Gastroesophageal sphincter (tissue), 4 donors: ENCODE results near the gene KCNIP2. TPM values are rescaled to one million over a fixed set of nuclear protein-coding genes. Genes with fewer than 3 reads are reported as not detected.
"Not testable (repeated sequence)": the region's sequence is repeated elsewhere in the genome, so short reads cannot be mapped to it uniquely, and the experiment has no call there.

ENCODE experiments used
- ATAC-seq: fragments of 150-250 bp; one replicate; pipeline ENCODE4 v1.9.1; 2016; ENCODE audit warnings: mild to moderate bottlenecking, moderate library complexity
- H3K27ac ChIP-seq, 4 donors: fragments of 200-600 bp; sonication (generic) in 3 of 4; 1 replicate in 3 of 4; 2 replicates in 1 of 4; pipeline ENCODE4 v1.5.1; 2016 to 2019
- H3K27me3 ChIP-seq: fragments of 200-600 bp; sonication (generic); one replicate; pipeline ENCODE4 v1.5.1; 2019
- H3K36me3 ChIP-seq, 2 donors: fragments of 200-600 bp; sonication (generic); one replicate each; pipeline ENCODE4 v1.5.1; 2019; ENCODE audit warnings: control low read depth in 1 of 2
- H3K4me1 ChIP-seq, 3 donors: fragments of 200-600 bp; sonication (generic); 1 replicate in 2 of 3; 2 replicates in 1 of 3; pipeline ENCODE4 v1.5.1; 2016 to 2019; ENCODE audit warnings: control low read depth in 2 of 3
- H3K4me3 ChIP-seq, 2 donors: fragments of 200-600 bp; sonication (generic); one replicate each; pipeline ENCODE4 v1.5.1; 2019; ENCODE audit warnings: mild to moderate bottlenecking in 1 of 2, moderate library complexity in 1 of 2
- H3K9me3 ChIP-seq, 3 donors: fragments of 200-600 bp; sonication (generic); one replicate each; pipeline ENCODE4 v1.5.1; 2017 to 2019; ENCODE audit warnings: control low read depth in 2 of 3
- CTCF ChIP-seq, 4 experiments: fragments of 200-600 bp in 2 of 4; fragments of 450-650 bp in 2 of 4; sonication (generic) in 1 of 4; IDR thresholded peaks; one replicate each; pipeline ENCODE4 v1.5.1; 2017 to 2019; ENCODE audit warnings: antibody characterized with exemption in 4 of 4, mild to moderate bottlenecking in 2 of 4, moderate library complexity in 2 of 4
- EP300 ChIP-seq: sonication (generic); formaldehyde crosslinking; IDR thresholded peaks from one replicate; pipeline ENCODE4 v1.6.1; 2017; ENCODE audit warnings: antibody characterized with exemption, mild to moderate bottlenecking
- POLR2A ChIP-seq, 2 donors: fragments of 450-650 bp; IDR thresholded peaks; one replicate each; pipeline ENCODE4 v1.6.1; 2017; ENCODE audit warnings: antibody characterized with exemption in 2 of 2, mild to moderate bottlenecking in 2 of 2, moderate library complexity in 1 of 2
- POLR2AphosphoS5 ChIP-seq: sonication (generic); formaldehyde crosslinking; IDR thresholded peaks from one replicate; pipeline ENCODE4 v1.6.1; 2017; ENCODE audit warnings: antibody characterized with exemption
- WGBS, 2 donors: methylation state at CpG; one replicate each; pipeline ENCODE4 v1.1.5; 2018; ENCODE audit warnings: low coverage in 1 of 2; 5-methylcytosine and 5-hydroxymethylcytosine counted together
- total RNA-seq, 4 donors: library from RNA; depleted of rRNA; stranded (reverse); fragments of >200 nt; gene quantifications; one replicate each; pipeline ENCODE4 v1.1.0, GENCODE V29; 2016

KCNIP2 gene
- total RNA-seq, 4 donors from 2014 or later, result 0.78 to 2.4 (median 0.89) TPM; not detected in 1

GRCh38 chr10:101797403-101798059, 46.1 kb downstream of the KCNIP2 start:
- H3K27ac ChIP-seq, result no peak overlapping the region
- no peaks in the 10 kb centered on the region for H3K9me3 ChIP-seq
- H3K4me1 ChIP-seq, result peaks cover 0 to 34% (median 0%) of the 10 kb centered on the region in 3 donors
- TF ChIP-seq EP300 (no peak), CTCF (IDR thresholded peaks at IDR 0.05) (no peak), POLR2AphosphoS5 (no peak), POLR2A (IDR thresholded peaks at IDR 0.05) (no peak)
- 63 to 68% methylated on average over 4 of the region's 4 CpGs for WGBS, 2 donors
- no peak overlapping the region for H3K4me3 ChIP-seq
- no peaks in the 10 kb centered on the region for H3K27me3 ChIP-seq
- ATAC-seq, result no peak
- peaks cover 8 to 100% of the 10 kb centered on the region in 2 donors for H3K36me3 ChIP-seq

- H3K36me3 ChIP-seq, result peaks cover 0 to 100% of the 10 kb centered on the region in 2 donors
- no peak overlapping the region for H3K27ac ChIP-seq
- no peak overlapping the region for H3K4me3 ChIP-seq
- H3K27me3 ChIP-seq, result no peaks in the 10 kb centered on the region
- ATAC-seq, result no peak
- 90 to 95% methylated on average over 6 to 12 of the region's 12 CpGs for WGBS, 2 donors
- TF ChIP-seq EP300, result no peak
- TF ChIP-seq POLR2A (IDR thresholded peaks at IDR 0.05), result no peak
- TF ChIP-seq CTCF (IDR thresholded peaks at IDR 0.05), result no peak
- TF ChIP-seq POLR2AphosphoS5, result no peak
- peaks cover 0 to 13% (median 0%) of the 10 kb centered on the region in 3 donors for H3K4me1 ChIP-seq
- H3K9me3 ChIP-seq, result no peaks in the 10 kb centered on the region
These were observed 50.1 kb downstream of the KCNIP2 start for GRCh38 chr10:101793526-101793925.

- no peak overlapping the region for H3K27ac ChIP-seq
- peaks cover 0 to 99% of the 10 kb centered on the region in 2 donors for H3K36me3 ChIP-seq
- ATAC-seq, result no peak
- 80 to 90% methylated on average over 5 to 7 of the region's 7 CpGs for WGBS, 2 donors
- H3K4me1 ChIP-seq, result peaks cover 0 to 11% (median 0%) of the 10 kb centered on the region in 3 donors
- H3K27me3 ChIP-seq, result no peaks in the 10 kb centered on the region
- no peak overlapping the region for H3K4me3 ChIP-seq
- no peak for TF ChIP-seq POLR2A (IDR thresholded peaks at IDR 0.05)
- no peak for TF ChIP-seq EP300
- no peak for TF ChIP-seq CTCF (IDR thresholded peaks at IDR 0.05)
- no peak for TF ChIP-seq POLR2AphosphoS5
- no peaks in the 10 kb centered on the region for H3K9me3 ChIP-seq
These were observed 53.9 kb downstream of the KCNIP2 start for GRCh38 chr10:101789686-101790085.

- not testable (repeated sequence) for ATAC-seq, H3K4me3 ChIP-seq, H3K27ac ChIP-seq, H3K9me3 ChIP-seq, H3K27me3 ChIP-seq
- 80 to 85% methylated on average over 7 to 9 of the region's 9 CpGs for WGBS, 2 donors
- Histone ChIP-seq H3K4me1 (peaks cover 0 to 16% (median 0%) of the 10 kb centered on the region in 3 donors), H3K36me3 (peaks cover 0 to 99% of the 10 kb centered on the region in 2 donors)
These were observed 54.4 kb downstream of the KCNIP2 start for GRCh38 chr10:101789231-101789630.

- Histone ChIP-seq H3K9me3 (no peaks in the 10 kb centered on the region), H3K4me1 (peaks cover 0 to 48% (median 11%) of the 10 kb centered on the region in 3 donors), H3K36me3 (peaks cover 0 to 70% of the 10 kb centered on the region in 2 donors), H3K27ac (no peak overlapping the region), H3K27me3 (no peaks in the 10 kb centered on the region), H3K4me3 (no peak overlapping the region)
- no peak for ATAC-seq
- TF ChIP-seq CTCF (IDR thresholded peaks at IDR 0.05) (no peak), POLR2A (IDR thresholded peaks at IDR 0.05) (no peak), EP300 (no peak), POLR2AphosphoS5 (no peak)
- WGBS, 2 donors, result 65 to 71% methylated on average over 2 of the region's 2 CpGs
These were observed 57.8 kb downstream of the KCNIP2 start for GRCh38 chr10:101785801-101786200.
